Stimulated activated effector memory CD8-positive, alpha-beta T cell treated with anti-CD3 and anti-CD28 coated beads, Interleukin-12 subunit alpha, Interleukin-12 subunit beta, amount 100 ng/mL, for 72 hours (primary cell): ENCODE results near the gene FNDC11.
"Not testable (repeated sequence)": the region's sequence is repeated elsewhere in the genome, so short reads cannot be mapped to it uniquely, and the experiment has no call there.

ENCODE experiments used
- ATAC-seq: fragments of 150-1000 bp; cut with Tn5 transposase; 2 replicates; pipeline ENCODE4 v1.10.0; 2021
- DNase-seq, 2 donors: peaks; one replicate each; pipeline ENCODE4 v3.0.0; 2021 to 2022; ENCODE audit warnings: low spot score in 2 of 2
- H3K27ac Mint-ChIP-seq: one replicate; pipeline ENCODE4 v1.8.0; 2022; ENCODE audit warnings: mild to moderate bottlenecking, mixed read lengths
- H3K36me3 Mint-ChIP-seq: one replicate; pipeline ENCODE4 v1.8.0; 2022; ENCODE audit warnings: mild to moderate bottlenecking, mixed read lengths
- H3K4me1 Mint-ChIP-seq: one replicate; pipeline ENCODE4 v1.8.0; 2022; ENCODE audit warnings: mixed read lengths
- H3K4me3 Mint-ChIP-seq: one replicate; pipeline ENCODE4 v1.8.0; 2022; ENCODE audit warnings: mild to moderate bottlenecking, mixed read lengths
- H3K9me3 Mint-ChIP-seq: one replicate; pipeline ENCODE4 v1.8.0; 2022; ENCODE audit warnings: mixed read lengths

FNDC11 gene

GRCh38 chr20:63598479-63599395, 44.8 kb downstream of the FNDC11 start:
- Mint-ChIP-seq H3K36me3 (peaks cover 82% of the 10 kb centered on the region), H3K27ac (no peak overlapping the region), H3K4me3 (no peak overlapping the region), H3K4me1 (peaks cover 7% of the 10 kb centered on the region), H3K9me3 (no peaks in the 10 kb centered on the region)
- DNase-seq = no peak
- ATAC-seq = no peak

- peaks cover 89% of the 10 kb centered on the region for H3K36me3 Mint-ChIP-seq
Measured at GRCh38 chr20:63599396-63600050, 45.6 kb downstream of the FNDC11 start.

GRCh38 chr20:63601679-63602078, 47.7 kb downstream of the FNDC11 start:
- H3K4me1 Mint-ChIP-seq = peaks cover 11% of the 10 kb centered on the region
- peaks cover 80% of the 10 kb centered on the region for H3K36me3 Mint-ChIP-seq
- not testable (repeated sequence) for H3K9me3 Mint-ChIP-seq, H3K27ac Mint-ChIP-seq, DNase-seq, ATAC-seq, H3K4me3 Mint-ChIP-seq

More at GRCh38 chr20:63599396-63600050, 45.6 kb downstream of the FNDC11 start:
- ATAC-seq (no peak), DNase-seq (no peak)
- Mint-ChIP-seq H3K9me3 (no peaks in the 10 kb centered on the region), H3K4me1 (peaks cover 7% of the 10 kb centered on the region), H3K4me3 (no peak overlapping the region), H3K27ac (no peak overlapping the region)

GRCh38 chr20:63602321-63602720, 48.4 kb downstream of the FNDC11 start:
- Mint-ChIP-seq H3K4me3 (no peak overlapping the region), H3K27ac (peak overlapping the region; percentile 83), H3K4me1 (peaks cover 14% of the 10 kb centered on the region), H3K9me3 (no peaks in the 10 kb centered on the region), H3K36me3 (peaks cover 74% of the 10 kb centered on the region)
- DNase-seq (no peak), ATAC-seq (no peak)
